ENCODE results near the gene MTUS2.

The MTUS2 gene

GRCh38 chr13:29022968-29023367, 202.8 kb downstream of the MTUS2 start:
- H4K20me1 ChIP-seq (ENCODE audit: insufficient read depth, low read length): no peaks in the 10 kb centered on the region

GRCh38 chr13:29024783-29025182, 204.6 kb downstream of the MTUS2 start:
- Histone ChIP-seq H3K36me3 (replicated peaks; ENCODE audit: insufficient read depth, low read length) (no peaks in the 10 kb centered on the region), H3K27me3 (replicated peaks; ENCODE audit: insufficient read depth, low read length) (no peaks in the 10 kb centered on the region), H2AFZ (ENCODE audit: low read length) (no peak overlapping the region), H3K4me1 (ENCODE audit: low read length) (no peaks in the 10 kb centered on the region), H3K4me2 (ENCODE audit: low read depth, low read length) (no peak overlapping the region), H3K79me2 (ENCODE audit: low read length) (no peaks in the 10 kb centered on the region), H3K9ac (ENCODE audit: low read length) (no peak overlapping the region), H3K4me3 (ENCODE audit: low read length) (no peak overlapping the region), H3K9me2 (replicated peaks; ENCODE audit: insufficient read depth, low read length) (no peaks in the 10 kb centered on the region), H4K20me1 (ENCODE audit: insufficient read depth, low read length) (no peaks in the 10 kb centered on the region), H3K27ac (ENCODE audit: low read length) (no peak overlapping the region), H3K9me3 (replicated peaks; ENCODE audit: insufficient read depth, low read length) (no peaks in the 10 kb centered on the region), H3F3A (ENCODE audit: insufficient read depth, low read length) (no peaks in the 10 kb centered on the region)
- TF ChIP-seq CTCF (IDR thresholded peaks at IDR 0.05; ENCODE audit: low read length): no peak
- TF ChIP-seq EZH2 (optimal IDR thresholded peaks at IDR 0.05; ENCODE audit: low read depth, low read length): no peak
- TF ChIP-seq EZH2phosphoT487 (IDR thresholded peaks at IDR 0.05; ENCODE audit: low read length): no peak
- no peak for DNase-seq

More at GRCh38 chr13:29022968-29023367, 202.8 kb downstream of the MTUS2 start:
- H3K36me3 ChIP-seq (replicated peaks; ENCODE audit: insufficient read depth, low read length): no peaks in the 10 kb centered on the region
- no peak overlapping the region for H2AFZ ChIP-seq (ENCODE audit: low read length)
- no peaks in the 10 kb centered on the region for H3F3A ChIP-seq (ENCODE audit: insufficient read depth, low read length)
- DNase-seq: no peak
- no peaks in the 10 kb centered on the region for H3K9me3 ChIP-seq (replicated peaks; ENCODE audit: insufficient read depth, low read length)
- no peaks in the 10 kb centered on the region for H3K79me2 ChIP-seq (ENCODE audit: low read length)
- H3K27me3 ChIP-seq (replicated peaks; ENCODE audit: insufficient read depth, low read length): no peaks in the 10 kb centered on the region
- H3K27ac ChIP-seq (ENCODE audit: low read length): no peak overlapping the region
- no peak overlapping the region for H3K9ac ChIP-seq (ENCODE audit: low read length)
- no peak overlapping the region for H3K4me3 ChIP-seq (ENCODE audit: low read length)
- no peak overlapping the region for H3K4me2 ChIP-seq (ENCODE audit: low read depth, low read length)
- TF ChIP-seq EZH2phosphoT487 (IDR thresholded peaks at IDR 0.05; ENCODE audit: low read length): no peak
- no peak for TF ChIP-seq EZH2 (optimal IDR thresholded peaks at IDR 0.05; ENCODE audit: low read depth, low read length)
- TF ChIP-seq CTCF (IDR thresholded peaks at IDR 0.05; ENCODE audit: low read length): no peak
- no peaks in the 10 kb centered on the region for H3K4me1 ChIP-seq (ENCODE audit: low read length)
- H3K9me2 ChIP-seq (replicated peaks; ENCODE audit: insufficient read depth, low read length): no peaks in the 10 kb centered on the region

- H3K9me2 ChIP-seq (replicated peaks; ENCODE audit: insufficient read depth, low read length): no peaks in the 10 kb centered on the region
- no peaks in the 10 kb centered on the region for H3K4me1 ChIP-seq (ENCODE audit: low read length)
- TF ChIP-seq EZH2 (optimal IDR thresholded peaks at IDR 0.05; ENCODE audit: low read depth, low read length): no peak
- no peak for TF ChIP-seq CTCF (IDR thresholded peaks at IDR 0.05; ENCODE audit: low read length)
- TF ChIP-seq EZH2phosphoT487 (IDR thresholded peaks at IDR 0.05; ENCODE audit: low read length): no peak
- no peaks in the 10 kb centered on the region for H3K27me3 ChIP-seq (replicated peaks; ENCODE audit: insufficient read depth, low read length)
- no peak overlapping the region for H3K27ac ChIP-seq (ENCODE audit: low read length)
- H3K36me3 ChIP-seq (replicated peaks; ENCODE audit: insufficient read depth, low read length): no peaks in the 10 kb centered on the region
- no peak for DNase-seq
- no peak overlapping the region for H2AFZ ChIP-seq (ENCODE audit: low read length)
- H3K9me3 ChIP-seq (replicated peaks; ENCODE audit: insufficient read depth, low read length): no peaks in the 10 kb centered on the region
- no peaks in the 10 kb centered on the region for H3F3A ChIP-seq (ENCODE audit: insufficient read depth, low read length)
- H3K79me2 ChIP-seq (ENCODE audit: low read length): no peaks in the 10 kb centered on the region
- no peak overlapping the region for H3K4me3 ChIP-seq (ENCODE audit: low read length)
- no peak overlapping the region for H3K9ac ChIP-seq (ENCODE audit: low read length)
- no peaks in the 10 kb centered on the region for H4K20me1 ChIP-seq (ENCODE audit: insufficient read depth, low read length)
- no peak overlapping the region for H3K4me2 ChIP-seq (ENCODE audit: low read depth, low read length)
These were observed 208.7 kb downstream of the MTUS2 start for GRCh38 chr13:29028868-29029267.

All from MM.1S (cell line).